Measurements from ENCODE around the gene CYP17A1. TPM values are rescaled to one million over a fixed set of nuclear protein-coding genes. Genes with fewer than 3 reads are reported as not detected.
A peak's percentile ranks its signal among the peaks of the same experiment; 100 is the strongest.

CYP17A1 gene
- total and polyA plus RNA-seq, 4 donors: 0.39 to 3.7 (median 1.6) TPM

GRCh38 chr10:102783568-102783967, 53.6 kb downstream of the CYP17A1 start:
- TF ChIP-seq CTCF (IDR thresholded peaks at IDR 0.05; ENCODE audit: control extremely low read depth, extremely low read depth): no peak
- no peak overlapping the region for H3K4me3 ChIP-seq
- H3K27ac ChIP-seq (ENCODE audit: low read depth in 1 of 2, low read length in 1 of 2): peak overlapping the region; percentile 92 to 97
- H3K9me3 ChIP-seq (ENCODE audit: control insufficient read depth in 4 of 4, insufficient read depth in 3 of 4, low read length in 3 of 4): no peaks in the 10 kb centered on the region
- H3K36me3 ChIP-seq (ENCODE audit: control insufficient read depth in 4 of 4, insufficient read depth in 4 of 4, low read length in 4 of 4): peaks cover 0 to 3% (median 0%) of the 10 kb centered on the region in 4 donors
- 11 to 20% methylated on average over 1 of the region's 1 CpG for WGBS, 2 donors
- H3K9ac ChIP-seq (ENCODE audit: insufficient read depth in 1 of 2, low read length in 2 of 2): no peak overlapping the region
- ATAC-seq (ENCODE audit: insufficient read depth, low FRiP score) (no peak), DNase-seq (peak in 1 of 3 donors; percentile 51)
- peaks cover 26 to 55% (median 48%) of the 10 kb centered on the region in 5 donors for H3K4me1 ChIP-seq (ENCODE audit: control insufficient read depth in 5 of 5, insufficient read depth in 5 of 5, low read length in 5 of 5)
- H3K27me3 ChIP-seq (ENCODE audit: control insufficient read depth in 3 of 3, insufficient read depth in 3 of 3, low read length in 2 of 3): no peaks in the 10 kb centered on the region

GRCh38 chr10:102782673-102783551, 54.3 kb downstream of the CYP17A1 start:
- no peak overlapping the region for H3K4me3 ChIP-seq
- peak overlapping the region in 1 of 2 donors; percentile 16 for H3K9ac ChIP-seq (ENCODE audit: insufficient read depth in 1 of 2, low read length in 2 of 2)
- ATAC-seq (ENCODE audit: insufficient read depth, low FRiP score) (peak; percentile 76), DNase-seq (peak; percentile 58 to 87 (median 79))
- no peaks in the 10 kb centered on the region for H3K27me3 ChIP-seq (ENCODE audit: control insufficient read depth in 3 of 3, insufficient read depth in 3 of 3, low read length in 2 of 3)
- 26 to 44% methylated on average over 18 of the region's 18 CpGs for WGBS, 2 donors
- H3K9me3 ChIP-seq (ENCODE audit: control insufficient read depth in 4 of 4, insufficient read depth in 3 of 4, low read length in 3 of 4): no peaks in the 10 kb centered on the region
- no peak for TF ChIP-seq CTCF (IDR thresholded peaks at IDR 0.05; ENCODE audit: control extremely low read depth, extremely low read depth)
- H3K36me3 ChIP-seq (ENCODE audit: control insufficient read depth in 4 of 4, insufficient read depth in 4 of 4, low read length in 4 of 4): peaks cover 0 to 3% (median 0%) of the 10 kb centered on the region in 4 donors
- H3K27ac ChIP-seq (ENCODE audit: low read depth in 1 of 2, low read length in 1 of 2): peak overlapping the region; percentile 92 to 97
- peaks cover 30 to 54% (median 52%) of the 10 kb centered on the region in 5 donors for H3K4me1 ChIP-seq (ENCODE audit: control insufficient read depth in 5 of 5, insufficient read depth in 5 of 5, low read length in 5 of 5)

- peak overlapping the region; percentile 92 to 97 for H3K27ac ChIP-seq (ENCODE audit: low read depth in 1 of 2, low read length in 1 of 2)
- no peaks in the 10 kb centered on the region for H3K27me3 ChIP-seq (ENCODE audit: control insufficient read depth in 3 of 3, insufficient read depth in 3 of 3, low read length in 2 of 3)
- no peak for TF ChIP-seq CTCF (IDR thresholded peaks at IDR 0.05; ENCODE audit: control extremely low read depth, extremely low read depth)
- peaks cover 0 to 3% (median 0%) of the 10 kb centered on the region in 4 donors for H3K36me3 ChIP-seq (ENCODE audit: control insufficient read depth in 4 of 4, insufficient read depth in 4 of 4, low read length in 4 of 4)
- 50 to 65% methylated on average over 6 of the region's 6 CpGs for WGBS, 2 donors
- peaks cover 37 to 61% (median 54%) of the 10 kb centered on the region in 5 donors for H3K4me1 ChIP-seq (ENCODE audit: control insufficient read depth in 5 of 5, insufficient read depth in 5 of 5, low read length in 5 of 5)
- no peak overlapping the region for H3K4me3 ChIP-seq
- ATAC-seq (ENCODE audit: insufficient read depth, low FRiP score): no peak
- peak overlapping the region in 1 of 2 donors; percentile 44 for H3K9ac ChIP-seq (ENCODE audit: insufficient read depth in 1 of 2, low read length in 2 of 2)
- H3K9me3 ChIP-seq (ENCODE audit: control insufficient read depth in 4 of 4, insufficient read depth in 3 of 4, low read length in 3 of 4): no peaks in the 10 kb centered on the region
- DNase-seq: peak in 2 of 3 donors; percentile 51 to 74
Measured at GRCh38 chr10:102781921-102782557, 55.2 kb downstream of the CYP17A1 start.
